ENCODE data around the gene CD6. TPM values are rescaled to one million over a fixed set of nuclear protein-coding genes. Genes with fewer than 3 reads are reported as not detected.
A peak's percentile ranks its signal among the peaks of the same experiment; 100 is the strongest.

The CD6 gene
- 1 to 10 TPM in 1 of 2 donors, under 1 TPM in 1; 0.65 to 1.2 TPM for total RNA-seq
- long read RNA-seq = 0 reads

- intact Hi-C loops (cut with DNase I) = no loop called here
- no peak for DNase-seq
- peak in 1 of 2 donors; percentile 51 for ATAC-seq
Observed at GRCh38 chr11:60971520-60971919, at the start of gene CD6. Gene CD6 (plus strand): TSS chr11:60971680. CDS start chr11:60971866, 186 bp downstream.

- intact Hi-C loops (cut with DNase I) = no loop called here
- ATAC-seq = no peak
- no peak for DNase-seq
Observed at GRCh38 chr11:60921777-60922335, 49.6 kb upstream of the CD6 start.

GRCh38 chr11:60922906-60923305 lies 48.6 kb upstream of the CD6 start:
- intact Hi-C loops (cut with DNase I) = no loop called here
- DNase-seq (no peak), ATAC-seq (no peak)

GRCh38 chr11:60923326-60923725 lies 48.2 kb upstream of the CD6 start:
- DNase-seq = no peak
- intact Hi-C loops (cut with DNase I) = no loop called here
- no peak for ATAC-seq

- no peak for DNase-seq
- intact Hi-C loops (cut with DNase I) = no loop called here
Observed at GRCh38 chr11:60923800-60924109, 47.7 kb upstream of the CD6 start.

GRCh38 chr11:60924110-60924905 lies 47.2 kb upstream of the CD6 start, which contains the start of gene TMEM132A:
Gene TMEM132A (plus strand): TSS chr11:60924460. CDS start chr11:60924634, 174 bp downstream.
- DNase-seq = peak; percentile 85
- peak; percentile 89 to 90 for ATAC-seq
- intact Hi-C loops (cut with DNase I) = no loop called here

More at GRCh38 chr11:60923800-60924109, 47.7 kb upstream of the CD6 start:
- ATAC-seq = peak in 1 of 2 donors; percentile 11

- intact Hi-C loops (cut with DNase I) = no loop called here
- ATAC-seq = peak in 1 of 2 donors; percentile 6
- DNase-seq = no peak
Observed at GRCh38 chr11:60924906-60925853, 46.3 kb upstream of the CD6 start.

GRCh38 chr11:60925868-60926267 lies 45.6 kb upstream of the CD6 start:
- no peak for DNase-seq
- ATAC-seq = no peak
- intact Hi-C loops (cut with DNase I) = no loop called here

- DNase-seq = no peak
Observed at GRCh38 chr11:60926500-60926899, 45.0 kb upstream of the CD6 start.

GRCh38 chr11:60927061-60927592 lies 44.4 kb upstream of the CD6 start:
- no peak for DNase-seq
- intact Hi-C loops (cut with DNase I) = no loop called here
- ATAC-seq = no peak

More at GRCh38 chr11:60926500-60926899, 45.0 kb upstream of the CD6 start:
- no peak for ATAC-seq
- intact Hi-C loops (cut with DNase I) = no loop called here

- DNase-seq = no peak
- intact Hi-C loops (cut with DNase I) = no loop called here
- ATAC-seq = no peak
Observed at GRCh38 chr11:60927600-60927999, 43.9 kb upstream of the CD6 start.

GRCh38 chr11:60928563-60929001 lies 42.9 kb upstream of the CD6 start:
- ATAC-seq (no peak), DNase-seq (no peak)
- intact Hi-C loops (cut with DNase I) = no loop called here

GRCh38 chr11:60929764-60930163 lies 41.7 kb upstream of the CD6 start:
- no peak for ATAC-seq
- intact Hi-C loops (cut with DNase I) = no loop called here

GRCh38 chr11:60930394-60930793 lies 41.1 kb upstream of the CD6 start:
- DNase-seq (no peak), ATAC-seq (no peak)
- intact Hi-C loops (cut with DNase I) = no loop called here

More at GRCh38 chr11:60929764-60930163, 41.7 kb upstream of the CD6 start:
- no peak for DNase-seq

- ATAC-seq = no peak
- DNase-seq = no peak
- intact Hi-C loops (cut with DNase I) = no loop called here
Observed at GRCh38 chr11:60931917-60932316, 39.6 kb upstream of the CD6 start.

- no peak for ATAC-seq
- intact Hi-C loops (cut with DNase I) = no loop called here
- DNase-seq = no peak
Observed at GRCh38 chr11:60932605-60933356, 38.7 kb upstream of the CD6 start.

- intact Hi-C loops (cut with DNase I) = no loop called here
- DNase-seq = no peak
Observed at GRCh38 chr11:60933416-60934123, 37.9 kb upstream of the CD6 start.

More at GRCh38 chr11:60933416-60934123, 37.9 kb upstream of the CD6 start:
- ATAC-seq = no peak
